PFSK-1 (cell line): ENCODE measurements around the gene EFCC1.

Experiments used
- POLR2AphosphoS5 ChIP-seq: IDR thresholded peaks from 2 replicates; pipeline ENCODE4 v1.6.1; 2012; ENCODE audit warnings: low read depth, mild to moderate bottlenecking, control low read depth, low read length, moderate library complexity
- SIN3A ChIP-seq: IDR thresholded peaks from 2 replicates; pipeline ENCODE4 v1.6.1; 2012; ENCODE audit warnings: mild to moderate bottlenecking, low read length, moderate library complexity, borderline replicate concordance; ENCODE audit not compliant: insufficient read depth

GRCh38 chr3:129040039-129040336 lies 38.9 kb downstream of the EFCC1 start:
- TF ChIP-seq SIN3A (no peak), POLR2AphosphoS5 (no peak)
